Loucy (cell line): ENCODE results near the gene ENDOG.

Experiments used
- H2AFZ ChIP-seq: fragments of 200-600 bp; sonication (generic); 2 replicates; pipeline ENCODE4 v1.6.0; 2016; ENCODE audit warnings: antibody characterized with exemption, mild to moderate bottlenecking, low read length, moderate library complexity
- H3F3A ChIP-seq: fragments of 200-600 bp; 2 replicates; pipeline ENCODE4 v1.6.0; 2016; ENCODE audit warnings: antibody characterized with exemption, low read depth, mild to moderate bottlenecking
- H3K27me3 ChIP-seq: fragments of 200-600 bp; sonication (generic); 2 replicates; pipeline ENCODE4 v1.6.1; 2014; ENCODE audit warnings: low read length, mild to moderate bottlenecking; ENCODE audit not compliant: insufficient read depth, poor library complexity, severe bottlenecking
- H3K36me3 ChIP-seq: fragments of 200-600 bp; sonication (generic); 2 replicates; pipeline ENCODE4 v1.6.1; 2016; ENCODE audit warnings: low read length; ENCODE audit not compliant: insufficient read depth
- H3K4me1 ChIP-seq: fragments of 200-600 bp; sonication (generic); 2 replicates; pipeline ENCODE4 v1.5.1; 2014; ENCODE audit warnings: low read length, mild to moderate bottlenecking; ENCODE audit not compliant: insufficient read depth, poor library complexity, severe bottlenecking
- H3K4me2 ChIP-seq: fragments of 200-600 bp; sonication (generic); 2 replicates; pipeline ENCODE4 v1.6.0; 2014; ENCODE audit warnings: antibody characterized with exemption, low read length, low read depth, mild to moderate bottlenecking; ENCODE audit not compliant: poor library complexity, severe bottlenecking
- H3K4me3 ChIP-seq: fragments of 200-600 bp; sonication (generic); 2 replicates; pipeline ENCODE4 v1.5.1; 2014; ENCODE audit warnings: low read length, mild to moderate bottlenecking, mixed read lengths; ENCODE audit not compliant: poor library complexity, severe bottlenecking
- H3K79me2 ChIP-seq: fragments of 200-600 bp; sonication (generic); 2 replicates; pipeline ENCODE4 v1.6.1; 2014; ENCODE audit warnings: low read length; ENCODE audit not compliant: insufficient read depth
- H3K9ac ChIP-seq: fragments of 200-600 bp; sonication (generic); 2 replicates; pipeline ENCODE4 v1.6.0; 2014; ENCODE audit warnings: mild to moderate bottlenecking, low read depth, low read length, moderate library complexity; ENCODE audit not compliant: poor library complexity, severe bottlenecking
- H3K9me2 ChIP-seq: fragments of 200-600 bp; sonication (generic); replicated peaks from 2 replicates; pipeline ENCODE4 v1.6.1; 2016; ENCODE audit warnings: low read depth, low read length, mixed read lengths
- H3K9me3 ChIP-seq: fragments of 200-600 bp; sonication (generic); 2 replicates; pipeline ENCODE4 v1.6.1; 2014; ENCODE audit warnings: mild to moderate bottlenecking, antibody characterized with exemption, low read length, low read depth; ENCODE audit not compliant: insufficient read depth
- H4K20me1 ChIP-seq: fragments of 200-600 bp; sonication (generic); 2 replicates; pipeline ENCODE4 v1.6.0; 2014; ENCODE audit warnings: antibody characterized with exemption, low read length, mild to moderate bottlenecking; ENCODE audit not compliant: insufficient read depth, poor library complexity, severe bottlenecking
- EZH2phosphoT487 ChIP-seq: fragments of 200-600 bp; IDR thresholded peaks from 2 replicates; pipeline ENCODE4 v1.6.1; 2018; ENCODE audit warnings: antibody characterized with exemption, mild to moderate bottlenecking, moderate library complexity, borderline replicate concordance
- TF ChIP-seq, protein P1 (sequence below): fragments of 200-600 bp; sonication (generic); conservative IDR thresholded peaks from 2 replicates; pipeline ENCODE4 v1.5.1; 2014; ENCODE audit warnings: mild to moderate bottlenecking, antibody characterized with exemption, low read length

Gene ENDOG

DNA sequence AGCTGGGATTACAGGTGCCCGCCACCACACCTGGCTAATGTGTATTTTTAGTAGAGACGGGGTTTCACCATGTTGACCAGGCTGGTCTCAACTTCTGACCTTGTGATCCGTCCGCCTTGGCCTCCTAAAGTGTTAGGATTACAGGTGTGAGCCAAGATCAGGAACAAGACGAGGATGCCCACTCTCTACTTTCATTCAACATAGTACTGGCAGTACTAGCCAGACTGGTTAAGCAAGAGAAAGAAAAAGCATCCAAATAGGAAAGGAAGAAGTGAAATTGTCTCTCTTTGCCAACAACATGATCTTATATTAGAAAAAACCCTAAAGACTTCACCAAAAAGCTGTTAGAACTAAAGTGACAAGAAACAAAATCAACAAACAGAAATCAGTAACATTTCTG lies 7.4 kb upstream of the ENDOG start:
- TF ChIP-seq EZH2phosphoT487 = no peak
- TF ChIP-seq, protein P1, sequence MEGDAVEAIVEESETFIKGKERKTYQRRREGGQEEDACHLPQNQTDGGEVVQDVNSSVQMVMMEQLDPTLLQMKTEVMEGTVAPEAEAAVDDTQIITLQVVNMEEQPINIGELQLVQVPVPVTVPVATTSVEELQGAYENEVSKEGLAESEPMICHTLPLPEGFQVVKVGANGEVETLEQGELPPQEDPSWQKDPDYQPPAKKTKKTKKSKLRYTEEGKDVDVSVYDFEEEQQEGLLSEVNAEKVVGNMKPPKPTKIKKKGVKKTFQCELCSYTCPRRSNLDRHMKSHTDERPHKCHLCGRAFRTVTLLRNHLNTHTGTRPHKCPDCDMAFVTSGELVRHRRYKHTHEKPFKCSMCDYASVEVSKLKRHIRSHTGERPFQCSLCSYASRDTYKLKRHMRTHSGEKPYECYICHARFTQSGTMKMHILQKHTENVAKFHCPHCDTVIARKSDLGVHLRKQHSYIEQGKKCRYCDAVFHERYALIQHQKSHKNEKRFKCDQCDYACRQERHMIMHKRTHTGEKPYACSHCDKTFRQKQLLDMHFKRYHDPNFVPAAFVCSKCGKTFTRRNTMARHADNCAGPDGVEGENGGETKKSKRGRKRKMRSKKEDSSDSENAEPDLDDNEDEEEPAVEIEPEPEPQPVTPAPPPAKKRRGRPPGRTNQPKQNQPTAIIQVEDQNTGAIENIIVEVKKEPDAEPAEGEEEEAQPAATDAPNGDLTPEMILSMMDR = no peak
- Histone ChIP-seq H3K9ac (no peak overlapping the region), H3K4me2 (no peak overlapping the region), H2AFZ (no peak overlapping the region), H3K27me3 (no peaks in the 10 kb centered on the region), H4K20me1 (no peaks in the 10 kb centered on the region), H3K9me3 (no peaks in the 10 kb centered on the region), H3F3A (no peaks in the 10 kb centered on the region), H3K4me3 (no peak overlapping the region), H3K36me3 (peaks cover 3% of the 10 kb centered on the region; the same call in 1 of the 2 replicates), H3K4me1 (no peaks in the 10 kb centered on the region), H3K79me2 (no peaks in the 10 kb centered on the region), H3K9me2 (no peaks in the 10 kb centered on the region)

DNA sequence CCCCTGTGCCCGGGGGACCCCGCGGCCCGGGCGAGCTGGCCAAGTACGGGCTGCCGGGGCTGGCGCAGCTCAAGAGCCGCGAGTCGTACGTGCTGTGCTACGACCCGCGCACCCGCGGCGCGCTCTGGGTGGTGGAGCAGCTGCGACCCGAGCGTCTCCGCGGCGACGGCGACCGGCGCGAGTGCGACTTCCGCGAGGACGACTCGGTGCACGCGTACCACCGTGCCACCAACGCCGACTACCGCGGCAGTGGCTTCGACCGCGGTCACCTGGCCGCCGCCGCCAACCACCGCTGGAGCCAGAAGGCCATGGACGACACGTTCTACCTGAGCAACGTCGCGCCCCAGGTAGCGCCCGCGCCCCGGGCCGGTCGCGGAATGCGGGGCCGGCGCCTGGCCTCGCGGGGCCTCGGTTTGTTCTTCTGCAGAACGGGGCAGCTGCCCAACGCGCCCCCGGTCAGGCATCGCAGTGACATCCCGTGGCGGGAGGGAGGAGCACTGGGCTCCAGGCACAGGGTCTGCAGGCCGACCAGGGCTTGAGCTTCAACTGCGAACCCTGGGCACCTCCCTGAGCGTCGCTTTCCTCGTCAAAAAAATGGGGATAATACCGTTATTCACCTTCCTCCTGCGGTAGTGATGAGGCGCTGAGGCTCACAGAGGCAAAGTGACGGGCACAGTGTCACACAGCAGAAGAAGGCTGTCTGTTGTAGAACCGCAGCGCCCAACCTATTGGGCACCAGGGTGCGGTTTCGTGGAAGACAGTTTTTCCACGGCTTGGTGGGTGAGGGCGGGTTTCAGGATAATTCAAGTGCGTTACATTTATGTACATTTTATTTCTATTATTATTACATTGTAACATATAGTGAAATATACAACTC lies 777 bp downstream of the ENDOG start:
- H3K79me2 ChIP-seq = no peaks in the 10 kb centered on the region
- TF ChIP-seq, protein P1 = no peak
- TF ChIP-seq EZH2phosphoT487 = no peak
- H3K4me1 ChIP-seq = no peaks in the 10 kb centered on the region
- H2AFZ ChIP-seq = no peak overlapping the region
- H3F3A ChIP-seq = no peaks in the 10 kb centered on the region
- H3K4me2 ChIP-seq = peak overlapping the region; percentile 63
- no peaks in the 10 kb centered on the region for H3K9me3 ChIP-seq
- H3K9ac ChIP-seq = peak overlapping the region; percentile 58
- H3K27me3 ChIP-seq = no peaks in the 10 kb centered on the region
- peak overlapping the region; percentile 73 for H3K4me3 ChIP-seq
- peaks cover 8% of the 10 kb centered on the region; the same call in 1 of the 2 replicates for H3K36me3 ChIP-seq
- no peaks in the 10 kb centered on the region for H3K9me2 ChIP-seq
- H4K20me1 ChIP-seq = no peaks in the 10 kb centered on the region

DNA sequence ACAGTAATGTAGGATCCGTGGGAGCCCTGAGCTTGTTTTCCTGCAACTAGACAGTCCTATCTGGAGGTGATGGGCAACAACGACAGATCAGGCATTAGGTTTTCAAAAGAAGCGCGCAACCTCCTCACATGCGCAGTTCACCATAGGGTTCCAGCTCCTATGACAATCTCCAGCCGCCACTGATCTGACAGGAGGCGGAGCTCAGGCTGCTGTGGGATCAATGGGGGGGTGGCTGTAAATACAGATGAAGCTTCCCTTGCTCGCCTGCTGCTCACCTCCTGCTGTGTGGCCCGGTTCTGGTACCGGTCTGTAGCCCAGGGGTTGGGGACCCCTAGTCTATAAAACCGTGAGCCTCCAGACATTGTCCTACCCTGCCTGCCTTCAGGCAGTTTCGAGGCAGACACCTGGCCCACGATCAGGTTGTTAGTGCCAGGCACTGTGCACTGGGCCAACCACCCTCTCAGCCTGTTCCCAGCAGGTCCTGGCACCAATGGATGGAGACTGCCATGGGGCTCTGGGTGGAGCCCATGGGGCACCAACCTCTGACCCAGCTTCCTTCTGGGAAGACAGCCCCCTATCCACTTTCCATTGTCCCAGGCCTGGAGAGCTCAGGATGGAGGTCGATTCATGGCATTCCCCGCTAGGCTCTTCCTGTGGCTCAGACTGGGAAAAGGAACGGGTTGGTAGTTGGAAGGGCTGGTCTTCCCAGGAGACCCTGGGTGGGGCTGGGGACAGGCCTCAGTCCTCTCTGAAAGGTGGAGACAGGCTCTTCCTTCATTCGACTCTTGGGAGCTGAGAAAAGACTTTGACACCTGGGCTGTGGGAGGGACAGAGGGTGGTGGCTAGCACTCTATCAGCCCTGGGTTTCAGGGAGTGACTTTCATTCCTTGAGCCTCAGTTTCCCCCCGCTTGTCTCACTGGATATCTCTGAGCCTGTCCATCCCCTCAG lies 1.7 kb downstream of the ENDOG start:
- H3K4me1 ChIP-seq = no peaks in the 10 kb centered on the region
- no peaks in the 10 kb centered on the region for H3F3A ChIP-seq
- no peak for TF ChIP-seq EZH2phosphoT487
- TF ChIP-seq, protein P1 = no peak
- H3K9me3 ChIP-seq = no peaks in the 10 kb centered on the region
- H2AFZ ChIP-seq = no peak overlapping the region
- H3K79me2 ChIP-seq = no peaks in the 10 kb centered on the region
- H3K9ac ChIP-seq = no peak overlapping the region
- no peaks in the 10 kb centered on the region for H4K20me1 ChIP-seq
- no peak overlapping the region for H3K4me2 ChIP-seq
- H3K9me2 ChIP-seq = no peaks in the 10 kb centered on the region
- H3K36me3 ChIP-seq = peaks cover 8% of the 10 kb centered on the region; the same call in 1 of the 2 replicates
- no peaks in the 10 kb centered on the region for H3K27me3 ChIP-seq
- H3K4me3 ChIP-seq = no peak overlapping the region
